HEK293 (cell line): ENCODE data around the gene P2RX1.

ENCODE experiments used
- CTCF ChIP-seq: fragments of 450-650 bp; formaldehyde crosslinking; IDR thresholded peaks from 2 replicates; pipeline ENCODE4 v1.5.1; 2016; ENCODE audit warnings: missing biosample characterization, missing genetic modification characterization
- SP2 ChIP-seq: fragments of 450-650 bp; formaldehyde crosslinking; IDR thresholded peaks from 2 replicates; pipeline ENCODE4 v1.5.1; 2016; ENCODE audit warnings: missing biosample characterization, missing genetic modification characterization
- ZNF138 ChIP-seq: fragments of 450-650 bp; formaldehyde crosslinking; IDR thresholded peaks from 2 replicates; pipeline ENCODE4 v1.5.1; 2016; ENCODE audit warnings: missing biosample characterization, missing genetic modification characterization, borderline replicate concordance
- ZNF140 ChIP-seq: fragments of 450-650 bp; formaldehyde crosslinking; IDR thresholded peaks from 2 replicates; pipeline ENCODE4 v1.5.1; 2016; ENCODE audit warnings: missing biosample characterization, missing genetic modification characterization
- ZNF776 ChIP-seq: fragments of 450-650 bp; formaldehyde crosslinking; IDR thresholded peaks from 2 replicates; pipeline ENCODE4 v1.5.0; 2017; ENCODE audit warnings: missing biosample characterization, missing genetic modification characterization, borderline replicate concordance
- TF ChIP-seq, protein P1 (sequence below): fragments of 450-650 bp; formaldehyde crosslinking; IDR thresholded peaks from 2 replicates; pipeline ENCODE4 v1.5.1; 2016; ENCODE audit warnings: missing biosample characterization, missing genetic modification characterization

DNA sequence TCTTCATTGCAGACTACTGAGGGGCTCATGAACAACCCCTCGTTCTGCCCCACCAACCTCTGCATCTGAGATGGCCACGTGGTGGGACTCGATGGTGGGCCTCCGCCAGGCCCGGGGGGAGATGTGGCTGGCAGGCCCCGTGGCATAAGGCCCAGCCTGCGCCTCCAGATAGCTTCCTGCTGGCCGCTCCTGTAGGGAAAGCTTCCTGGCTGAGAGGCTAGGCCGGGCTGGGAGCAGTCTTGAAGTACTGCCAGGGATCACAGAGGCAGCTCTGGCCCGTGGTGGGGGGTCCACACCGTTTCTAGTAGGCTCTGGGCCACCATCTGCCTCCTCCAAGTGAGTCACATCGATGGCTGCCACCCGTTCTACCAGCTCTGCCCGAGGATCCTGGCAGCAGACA lies 31.0 kb downstream of the P2RX1 start:
- TF ChIP-seq ZNF776 = no peak
- TF ChIP-seq SP2 (tag by site-specific recombination) = no peak
- TF ChIP-seq CTCF (tag by site-specific recombination) = no peak
- no peak for TF ChIP-seq ZNF138 (tag by site-specific recombination)
- TF ChIP-seq ZNF140 = no peak
- TF ChIP-seq, protein P1, sequence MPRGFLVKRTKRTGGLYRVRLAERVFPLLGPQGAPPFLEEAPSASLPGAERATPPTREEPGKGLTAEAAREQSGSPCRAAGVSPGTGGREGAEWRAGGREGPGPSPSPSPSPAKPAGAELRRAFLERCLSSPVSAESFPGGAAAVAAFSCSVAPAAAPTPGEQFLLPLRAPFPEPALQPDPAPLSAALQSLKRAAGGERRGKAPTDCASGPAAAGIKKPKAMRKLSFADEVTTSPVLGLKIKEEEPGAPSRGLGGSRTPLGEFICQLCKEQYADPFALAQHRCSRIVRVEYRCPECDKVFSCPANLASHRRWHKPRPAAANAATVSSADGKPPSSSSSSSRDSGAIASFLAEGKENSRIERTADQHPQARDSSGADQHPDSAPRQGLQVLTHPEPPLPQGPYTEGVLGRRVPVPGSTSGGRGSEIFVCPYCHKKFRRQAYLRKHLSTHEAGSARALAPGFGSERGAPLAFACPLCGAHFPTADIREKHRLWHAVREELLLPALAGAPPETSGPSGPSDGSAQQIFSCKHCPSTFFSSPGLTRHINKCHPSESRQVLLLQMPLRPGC (tag by site-specific recombination) = no peak
